ENCODE measurements around the gene MED20. TPM values are rescaled to one million over a fixed set of nuclear protein-coding genes. Genes with fewer than 3 reads are reported as not detected.
A peak's percentile ranks its signal among the peaks of the same experiment; 100 is the strongest.

Gene MED20
- polyA plus RNA-seq, 1 donor, result 26.0 TPM

DNA sequence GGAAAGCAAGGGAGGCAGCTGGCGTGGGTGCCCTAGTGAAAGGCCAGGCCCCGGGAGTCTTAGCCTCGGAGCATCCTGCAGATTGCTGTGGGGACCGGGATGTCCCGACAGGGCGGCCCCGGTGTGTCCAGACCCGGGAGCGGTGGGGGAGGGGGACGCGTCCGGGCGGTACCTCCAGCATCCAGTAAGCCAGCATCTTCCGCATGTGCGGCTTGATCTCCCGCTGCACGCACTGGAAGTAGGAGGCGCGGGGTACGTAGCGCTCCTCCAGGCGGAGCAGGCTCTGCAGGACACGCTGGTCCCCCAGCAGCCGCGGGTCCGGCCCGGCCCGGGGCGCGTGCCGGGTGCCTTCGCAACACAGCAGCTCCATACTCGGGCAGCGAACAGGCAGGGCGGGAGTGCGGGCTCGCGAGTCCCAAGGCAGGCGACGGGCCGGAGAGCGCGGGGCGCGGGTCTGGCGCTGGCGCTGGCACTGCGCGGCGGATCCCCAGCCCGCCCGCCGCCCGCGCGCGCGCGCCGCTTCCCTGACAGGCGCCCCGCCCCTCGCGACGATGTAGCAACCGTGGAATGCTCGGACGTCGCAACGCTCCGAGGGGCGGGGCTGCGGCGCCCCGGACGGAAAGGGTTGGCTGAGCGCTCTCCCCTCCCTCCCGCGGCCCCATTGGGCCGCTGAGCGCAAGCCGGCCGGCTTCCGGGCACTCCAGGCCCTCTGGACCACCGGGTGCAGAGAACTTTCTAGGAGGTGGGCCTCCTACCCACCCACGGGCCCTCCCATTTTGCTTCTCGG lies 20.5 kb upstream of the MED20 start, which contains the start of gene CCND3:
Gene CCND3 (minus strand): TSS at position 529 of the 787 bp plus-strand sequence. CDS start 159 bp downstream, at position 370.
- Histone ChIP-seq H3K27ac (ENCODE audit: low read length) (peak within 1 kb of the TSS; percentile 92), H3K27me3 (ENCODE audit: control insufficient read depth, insufficient read depth, low read length) (no peaks in the 10 kb centered on the region), H3K9me3 (ENCODE audit: control insufficient read depth, low read depth, low read length) (no peaks in the 10 kb centered on the region), H3K4me3 (ENCODE audit: low read length) (peak within 1 kb of the TSS; percentile 97), H3K36me3 (ENCODE audit: control insufficient read depth, insufficient read depth, low read length) (peaks cover 11% of the 10 kb centered on the region), H3K4me1 (ENCODE audit: control insufficient read depth, insufficient read depth, low read length) (peaks cover 43% of the 10 kb centered on the region)
- DNase-seq, result peak; percentile 90 to 94
- WGBS (ENCODE audit: insufficient coverage, low lambda C conversion rate), result no CpG with 5 or more reads among the region's 87 CpGs

DNA sequence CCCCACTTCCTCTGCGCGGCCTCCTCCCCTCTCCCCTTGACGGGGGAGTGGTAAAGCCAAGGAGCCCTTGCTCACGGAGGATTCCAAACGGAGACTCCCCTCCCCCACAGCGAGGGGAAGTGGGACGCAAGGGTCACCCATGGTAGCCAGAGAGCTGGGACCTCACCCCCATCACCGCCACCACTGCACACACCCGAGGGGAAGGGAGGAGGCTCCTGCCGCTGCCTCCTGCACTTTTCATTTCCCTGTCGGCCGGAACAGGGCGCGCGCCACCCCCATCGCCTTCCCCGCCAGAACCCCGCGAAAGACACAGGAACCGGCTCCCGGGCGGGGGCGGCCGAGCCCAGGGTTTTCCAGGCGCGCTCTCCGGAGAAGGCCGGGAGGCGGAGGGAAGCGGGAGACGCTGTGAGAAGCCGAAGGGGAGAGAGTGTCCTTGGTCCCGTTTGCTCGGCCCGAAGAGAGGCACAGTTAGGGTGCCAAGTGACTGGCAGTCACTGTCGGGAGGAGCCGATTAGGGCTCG lies 19.9 kb upstream of the MED20 start:
- DNase-seq, result peak; percentile 20 to 68
- Histone ChIP-seq H3K27me3 (ENCODE audit: control insufficient read depth, insufficient read depth, low read length) (no peaks in the 10 kb centered on the region), H3K4me3 (ENCODE audit: low read length) (peak overlapping the region; percentile 97), H3K27ac (ENCODE audit: low read length) (peak overlapping the region; percentile 92), H3K4me1 (ENCODE audit: control insufficient read depth, insufficient read depth, low read length) (peaks cover 48% of the 10 kb centered on the region), H3K9me3 (ENCODE audit: control insufficient read depth, low read depth, low read length) (no peaks in the 10 kb centered on the region), H3K36me3 (ENCODE audit: control insufficient read depth, insufficient read depth, low read length) (peaks cover 17% of the 10 kb centered on the region)
- WGBS (ENCODE audit: insufficient coverage, low lambda C conversion rate), result no CpG with 5 or more reads among the region's 38 CpGs

DNA sequence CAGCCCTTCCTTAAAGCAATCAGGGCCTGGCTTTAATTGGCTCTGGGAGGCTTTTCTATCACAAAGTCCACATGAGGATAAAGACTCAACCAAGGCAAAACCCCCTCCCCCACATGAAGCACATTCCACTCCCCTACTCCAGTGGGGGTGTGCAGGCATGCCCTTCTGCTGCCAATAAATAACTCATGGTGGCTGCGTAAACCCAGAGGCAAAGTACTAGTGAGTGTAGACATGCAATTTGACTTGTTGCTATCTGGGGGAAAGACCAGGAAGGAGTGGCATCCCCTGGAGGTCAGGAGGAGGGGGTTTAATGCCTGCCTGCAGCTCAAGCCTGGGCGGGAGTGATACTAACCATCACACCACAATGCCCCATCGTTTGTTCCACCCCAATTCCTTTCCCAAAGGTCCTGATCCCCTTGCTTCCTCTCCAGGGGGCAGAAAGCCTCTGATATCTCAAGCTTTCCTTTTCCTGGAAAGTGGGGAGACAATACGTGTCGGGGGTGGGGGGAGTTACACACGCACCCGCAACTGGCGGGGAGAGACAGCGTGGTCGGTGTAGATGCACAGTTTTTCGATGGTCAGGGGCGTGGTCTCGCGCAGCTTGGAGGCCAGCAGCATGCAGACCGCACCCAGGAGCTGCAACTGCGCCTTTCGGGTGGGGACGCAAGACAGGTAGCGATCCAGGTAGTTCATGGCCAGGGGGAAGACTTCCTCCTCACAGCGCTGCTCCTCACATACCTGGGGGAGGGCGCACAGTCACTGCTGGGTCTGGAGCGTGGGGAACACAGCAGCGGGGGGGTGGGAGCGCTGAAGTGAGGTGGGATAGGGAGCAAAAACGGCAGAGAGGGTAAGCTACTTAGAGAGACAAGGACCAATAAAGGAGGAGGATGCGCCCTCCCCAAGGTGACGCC lies 19.2 kb upstream of the MED20 start:
- H3K4me1 ChIP-seq (ENCODE audit: control insufficient read depth, insufficient read depth, low read length), result peaks cover 54% of the 10 kb centered on the region
- WGBS (ENCODE audit: insufficient coverage, low lambda C conversion rate), result no CpG with 5 or more reads among the region's 27 CpGs
- H3K27me3 ChIP-seq (ENCODE audit: control insufficient read depth, insufficient read depth, low read length), result no peaks in the 10 kb centered on the region
- H3K4me3 ChIP-seq (ENCODE audit: low read length), result peak overlapping the region; percentile 97
- peaks cover 24% of the 10 kb centered on the region for H3K36me3 ChIP-seq (ENCODE audit: control insufficient read depth, insufficient read depth, low read length)
- DNase-seq, result peak; percentile 91 to 95
- peak overlapping the region; percentile 92 for H3K27ac ChIP-seq (ENCODE audit: low read length)
- no peaks in the 10 kb centered on the region for H3K9me3 ChIP-seq (ENCODE audit: control insufficient read depth, low read depth, low read length)

DNA sequence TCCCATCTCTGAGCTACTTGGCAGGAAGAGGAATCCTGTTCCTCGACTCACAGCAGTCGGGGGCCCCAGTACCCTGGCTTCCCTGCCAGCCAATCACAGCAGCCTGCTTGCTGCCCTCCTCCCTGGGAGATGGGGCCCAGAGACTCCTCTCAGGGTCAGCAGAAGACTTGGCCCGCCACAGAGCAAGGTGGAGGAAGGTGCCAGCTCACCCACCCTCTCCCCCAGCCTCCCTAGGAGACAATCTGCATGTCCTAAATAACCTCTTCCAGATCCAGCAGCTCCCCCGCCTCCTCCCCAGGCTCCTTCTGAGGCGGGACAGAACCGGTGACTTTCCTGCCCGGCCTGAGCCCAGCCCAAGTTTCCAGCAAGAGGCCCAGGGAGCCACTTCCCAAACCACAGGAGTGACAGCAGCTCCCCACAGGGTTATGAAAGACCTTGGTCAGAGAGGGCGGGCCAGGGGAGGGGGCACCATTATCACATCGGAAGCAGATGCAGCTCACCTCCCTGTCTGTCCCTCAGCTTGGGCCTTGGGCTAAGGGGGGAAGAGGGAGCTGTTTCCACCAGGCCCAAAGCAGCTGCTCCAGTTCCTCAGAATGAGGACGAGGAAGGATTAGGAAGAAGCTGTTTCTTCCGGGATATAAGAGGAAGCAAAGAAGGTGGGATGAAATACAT lies 18.4 kb upstream of the MED20 start:
- H3K9me3 ChIP-seq (ENCODE audit: control insufficient read depth, low read depth, low read length), result no peaks in the 10 kb centered on the region
- H3K4me1 ChIP-seq (ENCODE audit: control insufficient read depth, insufficient read depth, low read length), result peaks cover 54% of the 10 kb centered on the region
- peak overlapping the region; percentile 35 for H3K4me3 ChIP-seq (ENCODE audit: low read length)
- H3K27ac ChIP-seq (ENCODE audit: low read length), result peak overlapping the region; percentile 92
- peak; percentile 77 to 84 for DNase-seq
- peaks cover 31% of the 10 kb centered on the region for H3K36me3 ChIP-seq (ENCODE audit: control insufficient read depth, insufficient read depth, low read length)
- no peaks in the 10 kb centered on the region for H3K27me3 ChIP-seq (ENCODE audit: control insufficient read depth, insufficient read depth, low read length)
- 8% methylated on average over 2 of the region's 11 CpGs for WGBS (ENCODE audit: insufficient coverage, low lambda C conversion rate)

DNA sequence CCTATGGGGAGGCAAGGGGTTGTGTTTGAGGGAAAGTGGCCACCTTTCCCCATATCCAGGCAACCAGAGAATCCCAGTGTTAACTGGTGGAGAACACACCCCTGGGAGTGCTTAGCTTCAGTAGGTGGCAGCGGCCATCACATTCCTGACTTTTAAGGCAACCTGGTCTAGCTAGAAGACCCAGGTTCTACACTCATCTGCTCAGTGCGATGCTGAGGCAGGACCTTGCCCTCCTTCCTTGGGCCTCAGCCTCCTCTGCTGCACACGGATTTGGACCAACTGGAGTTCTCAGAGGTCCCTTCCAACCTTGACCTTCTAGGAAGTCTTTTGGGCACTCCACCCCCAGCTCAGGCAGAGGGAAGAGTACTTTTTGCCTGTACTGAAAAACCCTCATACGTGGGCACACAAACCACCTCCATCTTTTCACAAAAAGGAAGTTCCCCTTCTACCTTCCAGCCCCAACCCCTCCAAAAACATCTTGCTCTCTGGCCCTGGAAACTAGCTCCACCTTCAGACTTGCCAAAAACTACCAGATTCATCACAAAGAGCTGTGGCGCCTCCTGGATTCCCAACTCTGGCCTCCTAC lies 17.7 kb upstream of the MED20 start:
- peak overlapping the region; percentile 92 for H3K27ac ChIP-seq (ENCODE audit: low read length)
- 56% methylated on average over 2 of the region's 5 CpGs for WGBS (ENCODE audit: insufficient coverage, low lambda C conversion rate)
- peaks cover 32% of the 10 kb centered on the region for H3K36me3 ChIP-seq (ENCODE audit: control insufficient read depth, insufficient read depth, low read length)
- H3K27me3 ChIP-seq (ENCODE audit: control insufficient read depth, insufficient read depth, low read length), result no peaks in the 10 kb centered on the region
- peak overlapping the region; percentile 35 for H3K4me3 ChIP-seq (ENCODE audit: low read length)
- H3K4me1 ChIP-seq (ENCODE audit: control insufficient read depth, insufficient read depth, low read length), result peaks cover 54% of the 10 kb centered on the region
- DNase-seq, result peak in 1 of 2 donors; percentile 20
- H3K9me3 ChIP-seq (ENCODE audit: control insufficient read depth, low read depth, low read length), result no peaks in the 10 kb centered on the region

DNA sequence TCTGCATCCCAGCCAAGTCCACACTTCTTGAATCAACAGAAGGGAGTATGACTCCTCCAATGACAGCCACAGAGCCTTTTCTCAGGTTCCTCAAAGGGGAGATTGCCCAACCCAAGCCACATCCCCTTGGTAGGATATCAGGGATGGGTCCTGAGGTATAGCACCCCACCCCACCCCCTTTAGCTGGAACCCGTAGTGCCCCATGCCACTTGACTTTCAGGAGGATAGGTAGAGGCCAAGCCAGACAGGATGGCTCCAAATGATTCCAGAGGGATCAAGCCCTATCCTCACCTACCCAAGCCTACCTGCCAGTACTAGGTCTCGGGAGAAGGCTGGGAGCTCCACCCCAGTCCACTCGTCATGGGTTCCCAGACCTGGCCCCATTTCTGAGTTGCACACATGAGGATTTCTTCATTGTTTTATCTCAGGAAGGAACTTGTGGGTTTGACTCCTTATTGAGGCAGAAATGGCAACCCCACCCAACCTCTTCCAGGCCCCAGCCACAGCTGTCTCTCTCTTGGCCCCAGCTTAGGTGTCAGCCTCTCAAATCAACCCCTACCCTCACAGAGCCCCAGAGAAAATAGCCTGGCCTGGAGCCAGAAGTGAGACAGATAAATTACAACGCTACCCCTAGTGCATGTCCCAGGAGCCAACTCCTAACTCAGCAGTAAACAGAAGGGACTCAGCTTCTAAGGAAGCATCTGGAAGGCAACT lies 17.1 kb upstream of the MED20 start:
- Histone ChIP-seq H3K4me1 (ENCODE audit: control insufficient read depth, insufficient read depth, low read length) (peaks cover 54% of the 10 kb centered on the region), H3K4me3 (ENCODE audit: low read length) (no peak overlapping the region), H3K27me3 (ENCODE audit: control insufficient read depth, insufficient read depth, low read length) (no peaks in the 10 kb centered on the region), H3K27ac (ENCODE audit: low read length) (peak overlapping the region; percentile 92), H3K36me3 (ENCODE audit: control insufficient read depth, insufficient read depth, low read length) (peaks cover 37% of the 10 kb centered on the region), H3K9me3 (ENCODE audit: control insufficient read depth, low read depth, low read length) (no peaks in the 10 kb centered on the region)
- WGBS (ENCODE audit: insufficient coverage, low lambda C conversion rate), result no CpG with 5 or more reads among the region's 4 CpGs
- DNase-seq, result peak; percentile 21 to 49

DNA sequence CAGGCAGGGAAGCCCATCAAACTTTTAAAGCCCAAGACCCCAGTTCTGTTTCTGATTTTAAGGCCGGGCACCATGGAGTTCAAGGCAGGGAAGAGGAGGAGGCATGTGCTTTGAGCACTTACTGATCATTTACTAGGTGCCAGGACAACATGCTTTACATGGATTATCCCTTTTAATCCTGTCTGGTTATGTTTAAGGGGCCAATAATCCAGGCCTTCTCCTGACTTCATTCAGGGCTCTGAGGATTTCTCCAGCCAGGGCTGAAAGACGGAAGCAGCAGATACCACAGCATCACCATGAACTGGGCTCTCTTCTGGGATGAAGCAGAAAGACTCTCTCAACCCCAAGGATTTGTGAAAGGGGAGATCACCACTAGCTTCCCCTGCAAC lies 16.5 kb upstream of the MED20 start:
- H3K27me3 ChIP-seq (ENCODE audit: control insufficient read depth, insufficient read depth, low read length), result no peaks in the 10 kb centered on the region
- H3K36me3 ChIP-seq (ENCODE audit: control insufficient read depth, insufficient read depth, low read length), result peaks cover 43% of the 10 kb centered on the region
- H3K27ac ChIP-seq (ENCODE audit: low read length), result peak overlapping the region; percentile 92
- no peak overlapping the region for H3K4me3 ChIP-seq (ENCODE audit: low read length)
- peaks cover 54% of the 10 kb centered on the region for H3K4me1 ChIP-seq (ENCODE audit: control insufficient read depth, insufficient read depth, low read length)
- H3K9me3 ChIP-seq (ENCODE audit: control insufficient read depth, low read depth, low read length), result no peaks in the 10 kb centered on the region
- no CpG with 5 or more reads among the region's 2 CpGs for WGBS (ENCODE audit: insufficient coverage, low lambda C conversion rate)
- no peak for DNase-seq

DNA sequence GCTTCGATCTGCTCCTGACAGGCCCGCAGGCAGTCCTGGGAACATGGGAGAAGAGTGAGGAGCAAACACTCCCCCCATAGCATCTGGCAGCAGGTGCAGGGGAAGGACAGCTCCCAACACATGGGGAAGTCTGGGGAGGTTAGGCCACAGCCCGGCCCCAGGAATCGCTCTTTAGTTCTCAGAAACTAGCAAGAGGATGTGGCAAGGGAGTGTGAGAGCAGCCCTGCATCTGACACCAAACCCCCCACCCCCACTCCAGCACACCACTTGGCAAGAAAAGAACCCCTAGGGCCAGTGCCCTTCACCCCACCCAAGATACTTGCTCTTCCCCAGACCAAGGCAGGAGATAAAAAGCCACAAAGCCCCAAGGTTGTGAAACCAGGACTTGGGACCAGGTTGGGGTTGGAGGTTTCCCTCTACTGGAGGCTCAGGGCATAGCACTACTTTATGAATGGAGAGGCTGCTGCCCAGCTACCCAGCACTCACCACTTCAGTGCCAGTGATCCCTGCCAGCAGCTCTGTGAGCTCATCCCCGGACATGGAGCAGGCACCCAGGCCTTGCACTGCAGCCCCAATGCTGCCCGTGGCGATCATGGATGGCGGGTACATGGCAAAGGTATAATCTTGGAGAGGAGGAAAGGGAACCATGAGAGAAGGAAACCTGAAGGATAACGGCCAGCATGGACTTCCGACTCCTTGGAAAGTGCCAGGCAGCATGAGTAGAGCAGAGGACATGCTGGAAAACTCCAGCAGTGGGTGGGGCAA lies 15.3 kb upstream of the MED20 start:
- no peaks in the 10 kb centered on the region for H3K27me3 ChIP-seq (ENCODE audit: control insufficient read depth, insufficient read depth, low read length)
- DNase-seq, result peak; percentile 81 to 82
- H3K4me1 ChIP-seq (ENCODE audit: control insufficient read depth, insufficient read depth, low read length), result peaks cover 50% of the 10 kb centered on the region
- H3K4me3 ChIP-seq (ENCODE audit: low read length), result no peak overlapping the region
- H3K36me3 ChIP-seq (ENCODE audit: control insufficient read depth, insufficient read depth, low read length), result peaks cover 55% of the 10 kb centered on the region
- H3K9me3 ChIP-seq (ENCODE audit: control insufficient read depth, low read depth, low read length), result no peaks in the 10 kb centered on the region
- WGBS (ENCODE audit: insufficient coverage, low lambda C conversion rate), result no CpG with 5 or more reads among the region's 10 CpGs
- peak overlapping the region; percentile 29 for H3K27ac ChIP-seq (ENCODE audit: low read length)

DNA sequence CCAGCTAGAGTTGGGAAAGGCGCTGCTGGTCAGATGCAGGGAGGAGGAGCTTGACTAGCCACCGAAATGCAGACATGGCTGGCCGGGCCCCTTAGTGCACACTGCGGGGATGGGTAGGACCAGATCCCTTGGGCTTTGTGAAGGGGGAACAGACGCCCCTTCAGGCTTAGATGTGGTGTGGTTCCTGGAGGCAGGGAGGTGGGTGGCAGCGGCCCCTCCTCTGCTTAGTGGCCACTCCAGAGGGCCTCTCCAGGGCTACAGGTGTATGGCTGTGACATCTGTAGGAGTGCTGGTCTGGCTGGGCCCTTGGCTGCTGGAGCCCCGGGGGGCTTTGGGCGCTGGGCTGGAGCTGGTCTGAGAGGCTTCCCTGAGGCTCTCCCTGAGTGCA lies 14.7 kb upstream of the MED20 start:
- no peak for DNase-seq
- Histone ChIP-seq H3K4me3 (ENCODE audit: low read length) (no peak overlapping the region), H3K27ac (ENCODE audit: low read length) (peak overlapping the region; percentile 29), H3K27me3 (ENCODE audit: control insufficient read depth, insufficient read depth, low read length) (no peaks in the 10 kb centered on the region), H3K36me3 (ENCODE audit: control insufficient read depth, insufficient read depth, low read length) (peaks cover 61% of the 10 kb centered on the region), H3K4me1 (ENCODE audit: control insufficient read depth, insufficient read depth, low read length) (peaks cover 50% of the 10 kb centered on the region), H3K9me3 (ENCODE audit: control insufficient read depth, low read depth, low read length) (no peaks in the 10 kb centered on the region)
- no CpG with 5 or more reads among the region's 8 CpGs for WGBS (ENCODE audit: insufficient coverage, low lambda C conversion rate)

All from large intestine (tissue), 3 donors.